ENCODE measurements around the gene FIS1. TPM values are rescaled to one million over a fixed set of nuclear protein-coding genes. Genes with fewer than 3 reads are reported as not detected.
"Not testable (repeated sequence)": the region's sequence is repeated elsewhere in the genome, so short reads cannot be mapped to it uniquely, and the experiment has no call there.

The FIS1 gene
- 100 to 1,000 TPM; 221 to 266 (median 244) TPM for polyA plus RNA-seq (ENCODE audit: low read depth in 6 of 6)

GRCh38 chr7:101244375-101245146 is at the start of gene FIS1:
Gene FIS1 (minus strand): TSS chr7:101245081. CDS start chr7:101245004, 77 bp downstream.
- Mint-ChIP-seq H3K27ac (peak within 1 kb of the TSS; percentile 89 to 98 (median 95)), H3K4me1 (peaks cover 28 to 53% (median 28%) of the 10 kb centered on the region in 3 donors), H3K27me3 (no peaks in the 10 kb centered on the region), H3K4me3 (peak within 1 kb of the TSS; percentile 92 to 99 (median 98)), H3K9me3 (no peaks in the 10 kb centered on the region), H3K36me3 (no peaks in the 10 kb centered on the region)
- peak; percentile 96 for DNase-seq
- ATAC-seq (ENCODE audit: low read depth in 2 of 2) = peak; percentile 92 to 93

- Mint-ChIP-seq H3K4me1 (peaks cover 5 to 11% (median 10%) of the 10 kb centered on the region in 3 donors), H3K4me3 (no peak overlapping the region), H3K9me3 (peaks cover 0 to 3% (median 0%) of the 10 kb centered on the region in 7 donors), H3K27me3 (peaks cover 40 to 81% (median 65%) of the 10 kb centered on the region in 3 donors), H3K36me3 (peaks cover 5 to 7% of the 10 kb centered on the region in 2 donors), H3K27ac (peak overlapping the region in 1 of 6 donors; percentile 85)
- DNase-seq (no peak), ATAC-seq (ENCODE audit: low read depth in 2 of 2) (no peak)
These were observed 49.4 kb upstream of the FIS1 start for GRCh38 chr7:101294039-101294831.

- not testable (repeated sequence) for H3K36me3 Mint-ChIP-seq; H3K9me3 Mint-ChIP-seq; DNase-seq; H3K4me3 Mint-ChIP-seq; H3K4me1 Mint-ChIP-seq; ATAC-seq (ENCODE audit: low read depth in 2 of 2)
- Mint-ChIP-seq H3K27me3 (peaks cover 45 to 82% (median 69%) of the 10 kb centered on the region in 3 donors), H3K27ac (peak overlapping the region in 1 of 6 donors; percentile 85)
These were observed 48.5 kb upstream of the FIS1 start for GRCh38 chr7:101293069-101294021.

GRCh38 chr7:101292566-101292965 is 47.7 kb upstream of the FIS1 start:
- not testable (repeated sequence) for DNase-seq; H3K4me3 Mint-ChIP-seq; H3K36me3 Mint-ChIP-seq; H3K27ac Mint-ChIP-seq; ATAC-seq (ENCODE audit: low read depth in 2 of 2); H3K4me1 Mint-ChIP-seq; H3K9me3 Mint-ChIP-seq
- peaks cover 46 to 83% (median 64%) of the 10 kb centered on the region in 3 donors for H3K27me3 Mint-ChIP-seq

GRCh38 chr7:101290186-101291037 is 45.5 kb upstream of the FIS1 start:
- not testable (repeated sequence) for H3K9me3 Mint-ChIP-seq, H3K4me1 Mint-ChIP-seq, H3K36me3 Mint-ChIP-seq
- H3K27ac Mint-ChIP-seq = peak overlapping the region in 1 of 6 donors; percentile 55
- ATAC-seq (ENCODE audit: low read depth in 2 of 2) (peak; percentile 59 to 79), DNase-seq (peak; percentile 50)
- peak overlapping the region in 2 of 8 donors; percentile 42 to 60 for H3K4me3 Mint-ChIP-seq
- peaks cover 48 to 85% (median 70%) of the 10 kb centered on the region in 3 donors for H3K27me3 Mint-ChIP-seq

- peak; percentile 41 to 43 for ATAC-seq (ENCODE audit: low read depth in 2 of 2)
- not testable (repeated sequence) for DNase-seq, H3K27ac Mint-ChIP-seq, H3K9me3 Mint-ChIP-seq, H3K36me3 Mint-ChIP-seq, H3K4me1 Mint-ChIP-seq, H3K4me3 Mint-ChIP-seq
- peaks cover 48 to 78% (median 64%) of the 10 kb centered on the region in 3 donors for H3K27me3 Mint-ChIP-seq
These were observed 44.8 kb upstream of the FIS1 start for GRCh38 chr7:101289687-101290086.

GRCh38 chr7:101288439-101288838 is 43.6 kb upstream of the FIS1 start:
- no peak overlapping the region for H3K27ac Mint-ChIP-seq
- peaks cover 0 to 5% (median 0%) of the 10 kb centered on the region in 7 donors for H3K9me3 Mint-ChIP-seq

GRCh38 chr7:101287032-101287431 is 42.2 kb upstream of the FIS1 start:
- ATAC-seq (ENCODE audit: low read depth in 2 of 2) (no peak), DNase-seq (no peak)
- no peak overlapping the region for H3K27ac Mint-ChIP-seq
- peaks cover 6 to 16% (median 10%) of the 10 kb centered on the region in 3 donors for H3K4me1 Mint-ChIP-seq
- H3K36me3 Mint-ChIP-seq = no peaks in the 10 kb centered on the region
- H3K27me3 Mint-ChIP-seq = peaks cover 40 to 62% (median 46%) of the 10 kb centered on the region in 3 donors
- peak overlapping the region in 1 of 8 donors; percentile 15 for H3K4me3 Mint-ChIP-seq
- peaks cover 0 to 5% (median 0%) of the 10 kb centered on the region in 7 donors for H3K9me3 Mint-ChIP-seq

More at GRCh38 chr7:101288439-101288838, 43.6 kb upstream of the FIS1 start:
- ATAC-seq (ENCODE audit: low read depth in 2 of 2) (no peak), DNase-seq (no peak)
- H3K36me3 Mint-ChIP-seq = no peaks in the 10 kb centered on the region
- no peak overlapping the region for H3K4me3 Mint-ChIP-seq
- H3K4me1 Mint-ChIP-seq = peaks cover 5 to 8% (median 6%) of the 10 kb centered on the region in 3 donors
- H3K27me3 Mint-ChIP-seq = peaks cover 39 to 65% (median 51%) of the 10 kb centered on the region in 3 donors

- peaks cover 39 to 63% (median 51%) of the 10 kb centered on the region in 3 donors for H3K27me3 Mint-ChIP-seq
- not testable (repeated sequence) for DNase-seq
These were observed 41.0 kb upstream of the FIS1 start for GRCh38 chr7:101285880-101286279.

GRCh38 chr7:101285171-101285570 is 40.3 kb upstream of the FIS1 start:
- ATAC-seq (ENCODE audit: low read depth in 2 of 2) (no peak), DNase-seq (no peak)
- Mint-ChIP-seq H3K27ac (no peak overlapping the region), H3K4me1 (peaks cover 1 to 10% (median 5%) of the 10 kb centered on the region in 3 donors), H3K36me3 (no peaks in the 10 kb centered on the region), H3K9me3 (peaks cover 0 to 5% (median 0%) of the 10 kb centered on the region in 7 donors), H3K4me3 (no peak overlapping the region), H3K27me3 (peaks cover 32 to 62% (median 50%) of the 10 kb centered on the region in 3 donors)

More at GRCh38 chr7:101285880-101286279, 41.0 kb upstream of the FIS1 start:
- H3K4me3 Mint-ChIP-seq; H3K27ac Mint-ChIP-seq; H3K9me3 Mint-ChIP-seq; ATAC-seq (ENCODE audit: low read depth in 2 of 2); H3K36me3 Mint-ChIP-seq: not testable (repeated sequence)
- peaks cover 6 to 16% (median 10%) of the 10 kb centered on the region in 3 donors for H3K4me1 Mint-ChIP-seq

GRCh38 chr7:101280912-101281311 is 36.0 kb upstream of the FIS1 start:
- H3K4me1 Mint-ChIP-seq; H3K4me3 Mint-ChIP-seq; H3K36me3 Mint-ChIP-seq; DNase-seq; H3K9me3 Mint-ChIP-seq; H3K27ac Mint-ChIP-seq; ATAC-seq (ENCODE audit: low read depth in 2 of 2): not testable (repeated sequence)
- H3K27me3 Mint-ChIP-seq = peaks cover 24 to 53% (median 43%) of the 10 kb centered on the region in 3 donors

Measured in naive B cell (primary cell).